MM.1S (cell line): ENCODE results near the gene MACROD2.

ENCODE experiments used
- DNase-seq: peaks from one replicate; pipeline ENCODE4 v3.0.0-alpha.2; 2015
- H2AFZ ChIP-seq: fragments of 300-600 bp; sonication (generic); 2 replicates; pipeline ENCODE4 v1.6.0; 2016; ENCODE audit warnings: antibody characterized with exemption, low read length
- H3F3A ChIP-seq: fragments of 300-600 bp; sonication (generic); 2 replicates; pipeline ENCODE4 v1.6.1; 2016; ENCODE audit warnings: mild to moderate bottlenecking, antibody characterized with exemption, low read length, moderate library complexity, mixed read lengths; ENCODE audit not compliant: insufficient read depth
- H3K27ac ChIP-seq: fragments of 300-600 bp; sonication (generic); 2 replicates; pipeline ENCODE4 v1.5.1; 2016; ENCODE audit warnings: mild to moderate bottlenecking, low read length
- H3K27me3 ChIP-seq: fragments of 300-600 bp; sonication (generic); replicated peaks from 2 replicates; pipeline ENCODE4 v1.6.0; 2016; ENCODE audit warnings: low read length; ENCODE audit not compliant: insufficient read depth
- H3K36me3 ChIP-seq: fragments of 300-600 bp; sonication (generic); replicated peaks from 2 replicates; pipeline ENCODE4 v1.6.1; 2016; ENCODE audit warnings: mild to moderate bottlenecking, low read length, mixed read lengths; ENCODE audit not compliant: insufficient read depth
- H3K4me1 ChIP-seq: fragments of 300-600 bp; sonication (generic); 2 replicates; pipeline ENCODE4 v1.6.1; 2016; ENCODE audit warnings: low read length, mixed read lengths
- H3K4me2 ChIP-seq: fragments of 300-600 bp; sonication (generic); 2 replicates; pipeline ENCODE4 v1.6.0; 2016; ENCODE audit warnings: low read depth, low read length
- H3K4me3 ChIP-seq: fragments of 300-600 bp; sonication (generic); 2 replicates; pipeline ENCODE4 v1.5.1; 2016; ENCODE audit warnings: low read length, mixed read lengths
- H3K79me2 ChIP-seq: fragments of 300-600 bp; sonication (generic); 2 replicates; pipeline ENCODE4 v1.6.1; 2016; ENCODE audit warnings: mixed run types, low read length, mixed read lengths
- H3K9ac ChIP-seq: fragments of 300-600 bp; sonication (generic); 2 replicates; pipeline ENCODE4 v1.6.1; 2016; ENCODE audit warnings: low read length, mixed read lengths
- H3K9me2 ChIP-seq: fragments of 300-600 bp; sonication (generic); replicated peaks from 2 replicates; pipeline ENCODE4 v1.6.1; 2016; ENCODE audit warnings: mild to moderate bottlenecking, low read length, mixed read lengths; ENCODE audit not compliant: insufficient read depth
- H3K9me3 ChIP-seq: fragments of 300-600 bp; sonication (generic); replicated peaks from 2 replicates; pipeline ENCODE4 v1.6.1; 2016; ENCODE audit warnings: mild to moderate bottlenecking, low read length, mixed read lengths; ENCODE audit not compliant: insufficient read depth
- H4K20me1 ChIP-seq: fragments of 300-600 bp; sonication (generic); 2 replicates; pipeline ENCODE4 v1.6.1; 2016; ENCODE audit warnings: mild to moderate bottlenecking, low read length, moderate library complexity, mixed read lengths; ENCODE audit not compliant: insufficient read depth
- CTCF ChIP-seq: fragments of 300-600 bp; sonication (generic); IDR thresholded peaks from 2 replicates; pipeline ENCODE4 v1.5.1; 2016; ENCODE audit warnings: antibody characterized with exemption, low read length, mixed read lengths
- EZH2 ChIP-seq: fragments of 300-600 bp; sonication (generic); optimal IDR thresholded peaks from 2 replicates; pipeline ENCODE3; 2017; ENCODE audit warnings: low read depth, mild to moderate bottlenecking, antibody characterized with exemption, low read length, mixed read lengths
- EZH2phosphoT487 ChIP-seq: fragments of 300-600 bp; sonication (generic); IDR thresholded peaks from 2 replicates; pipeline ENCODE4 v1.6.1; 2018; ENCODE audit warnings: antibody characterized with exemption, low read length

MACROD2 gene

GRCh38 chr20:15065794-15066193 lies 1070.5 kb downstream of the MACROD2 start:
- H3K4me3 ChIP-seq: no peak overlapping the region
- no peak for DNase-seq
- no peaks in the 10 kb centered on the region for H3K27me3 ChIP-seq
- no peaks in the 10 kb centered on the region for H3K79me2 ChIP-seq
- no peak overlapping the region for H2AFZ ChIP-seq
- no peak overlapping the region for H3K9ac ChIP-seq
- no peak overlapping the region for H3K4me2 ChIP-seq
- H3K9me2 ChIP-seq: no peaks in the 10 kb centered on the region
- H4K20me1 ChIP-seq: no peaks in the 10 kb centered on the region
- TF ChIP-seq CTCF (no peak), EZH2phosphoT487 (no peak), EZH2 (no peak)
- H3K9me3 ChIP-seq: no peaks in the 10 kb centered on the region
- no peaks in the 10 kb centered on the region for H3K4me1 ChIP-seq
- no peaks in the 10 kb centered on the region for H3F3A ChIP-seq
- H3K36me3 ChIP-seq: no peaks in the 10 kb centered on the region
- no peak overlapping the region for H3K27ac ChIP-seq

DNA sequence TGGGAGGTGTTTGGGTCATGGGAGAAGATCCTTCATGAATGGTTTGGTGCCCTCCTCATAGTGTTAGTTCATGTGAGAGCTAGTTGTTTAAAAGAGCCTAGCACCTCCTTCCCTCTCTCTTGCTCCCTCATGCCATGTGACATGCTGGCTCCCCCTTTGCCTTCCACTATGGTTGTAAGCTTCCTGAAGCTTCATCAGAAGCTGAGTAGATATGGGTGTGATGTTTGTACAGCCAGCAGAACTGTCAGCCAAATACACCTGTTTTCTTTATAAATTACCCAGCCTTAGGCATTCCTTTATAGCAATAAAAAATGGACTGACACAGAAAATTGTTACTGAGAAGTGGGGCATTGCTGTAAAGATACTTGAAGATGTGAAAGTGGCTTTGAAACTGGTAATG lies 1073.2 kb downstream of the MACROD2 start:
- no peak overlapping the region for H2AFZ ChIP-seq
- no peaks in the 10 kb centered on the region for H3K36me3 ChIP-seq
- no peak overlapping the region for H3K9ac ChIP-seq
- no peaks in the 10 kb centered on the region for H3F3A ChIP-seq
- no peaks in the 10 kb centered on the region for H3K9me3 ChIP-seq
- no peak overlapping the region for H3K4me2 ChIP-seq
- no peaks in the 10 kb centered on the region for H3K4me1 ChIP-seq
- no peaks in the 10 kb centered on the region for H3K79me2 ChIP-seq
- no peak overlapping the region for H3K4me3 ChIP-seq
- no peak for DNase-seq
- no peaks in the 10 kb centered on the region for H3K9me2 ChIP-seq
- TF ChIP-seq EZH2 (no peak), EZH2phosphoT487 (no peak), CTCF (no peak)
- no peaks in the 10 kb centered on the region for H3K27me3 ChIP-seq
- no peaks in the 10 kb centered on the region for H4K20me1 ChIP-seq
- H3K27ac ChIP-seq: no peak overlapping the region

GRCh38 chr20:15069355-15069754 lies 1074.0 kb downstream of the MACROD2 start:
- no peaks in the 10 kb centered on the region for H3K79me2 ChIP-seq
- no peaks in the 10 kb centered on the region for H3K36me3 ChIP-seq
- H3K4me2 ChIP-seq: no peak overlapping the region
- no peak overlapping the region for H3K27ac ChIP-seq
- H2AFZ ChIP-seq: no peak overlapping the region
- no peaks in the 10 kb centered on the region for H3K4me1 ChIP-seq
- no peaks in the 10 kb centered on the region for H3K9me3 ChIP-seq
- DNase-seq: no peak
- no peak overlapping the region for H3K4me3 ChIP-seq
- H3K9ac ChIP-seq: no peak overlapping the region
- no peaks in the 10 kb centered on the region for H3K27me3 ChIP-seq
- TF ChIP-seq CTCF (no peak), EZH2phosphoT487 (no peak), EZH2 (no peak)
- H4K20me1 ChIP-seq: no peaks in the 10 kb centered on the region
- H3F3A ChIP-seq: no peaks in the 10 kb centered on the region
- H3K9me2 ChIP-seq: no peaks in the 10 kb centered on the region
